HG02610 (cell line): ENCODE measurements around the gene AEBP1.

Experiments used
- ATAC-seq: cut with Tn5 transposase; IDR thresholded peaks from one replicate; pipeline ENCODE4 v1.9.1; 2021; ENCODE audit warnings: mild to moderate bottlenecking, moderate library complexity; ENCODE audit not compliant: unreplicated experiment

The AEBP1 gene

GRCh38 chr7:44139311-44140010 is 35.3 kb downstream of the AEBP1 start:
- no peak for ATAC-seq

GRCh38 chr7:44140341-44140740 is 36.2 kb downstream of the AEBP1 start:
- no peak for ATAC-seq

GRCh38 chr7:44141221-44141850 is 37.2 kb downstream of the AEBP1 start, which contains the start of gene MYL7:
Gene MYL7, minus strand, starts transcription at chr7:44141332. Its CDS starts 27 bp downstream, at chr7:44141305.
- ATAC-seq: no peak

GRCh38 chr7:44142028-44142427 is 37.9 kb downstream of the AEBP1 start:
- no peak for ATAC-seq

GRCh38 chr7:44143646-44144250 is 39.6 kb downstream of the AEBP1 start:
- no peak for ATAC-seq

- ATAC-seq: no peak
Observed at GRCh38 chr7:44144426-44144967, 40.4 kb downstream of the AEBP1 start.

- ATAC-seq: no peak
Observed at GRCh38 chr7:44144968-44145478, 40.9 kb downstream of the AEBP1 start.

GRCh38 chr7:44145479-44145968 is 41.4 kb downstream of the AEBP1 start:
- no peak for ATAC-seq

- ATAC-seq: no peak
Observed at GRCh38 chr7:44145969-44146911, 42.1 kb downstream of the AEBP1 start.

- ATAC-seq: no peak
Observed at GRCh38 chr7:44147026-44147991, 43.2 kb downstream of the AEBP1 start.

GRCh38 chr7:44148166-44148565 is 44.0 kb downstream of the AEBP1 start:
- no peak for ATAC-seq

- ATAC-seq: no peak
Observed at GRCh38 chr7:44148961-44149536, 44.9 kb downstream of the AEBP1 start.

- no peak for ATAC-seq
Observed at GRCh38 chr7:44149571-44150465, 45.7 kb downstream of the AEBP1 start.

GRCh38 chr7:44150466-44150832 is 46.3 kb downstream of the AEBP1 start:
- ATAC-seq: peak; percentile 59

GRCh38 chr7:44150966-44151941 is 47.1 kb downstream of the AEBP1 start:
- ATAC-seq: no peak

- ATAC-seq: no peak
Observed at GRCh38 chr7:44151956-44152355, 47.8 kb downstream of the AEBP1 start.
